ENCODE results near the gene SLC2A3. TPM values are rescaled to one million over a fixed set of nuclear protein-coding genes. Genes with fewer than 3 reads are reported as not detected.

The SLC2A3 gene
- total and polyA plus RNA-seq, 9 of the 15 experiments (the other 6 are each of a cell fraction or from before 2014, with no cell fraction given), result 67.3 to 491 (median 104) TPM

GRCh38 chr12:7933255-7933726, 2.7 kb downstream of the SLC2A3 start (continued):
- TF ChIP-seq REST (IDR thresholded peaks at IDR 0.05; ENCODE audit: borderline replicate concordance), result peak; percentile 68
- no peak for TF ChIP-seq REST (CRISPR knock-in tag; IDR thresholded peaks at IDR 0.05; ENCODE audit: low read depth)
- TF ChIP-seq RBFOX2 (IDR thresholded peaks at IDR 0.05; ENCODE audit: low read depth, low read length), result peak; percentile 50
- TF ChIP-seq ZNF644 (tag; IDR thresholded peaks at IDR 0.05; ENCODE audit: low read depth), result no peak
- TF ChIP-seq RCOR1 (IDR thresholded peaks at IDR 0.05; ENCODE audit: borderline replicate concordance in 1 of 2, low read depth in 2 of 2, low read length in 2 of 2), result peak in 1 of 2 experiments; percentile 79; a peak in 1 of 4 replicates
- peak; percentile 48 to 78 for TF ChIP-seq RAD21 (CRISPR knock-in tag; conservative IDR thresholded peaks at IDR 0.05 in 1 of 2, IDR thresholded peaks at IDR 0.05 in 1 of 2)
- TF ChIP-seq LCOR (CRISPR knock-in tag; IDR thresholded peaks at IDR 0.05), result 0 out of 2 replicates have a peak, but pooled peaks have one; percentile 11
- peak; percentile 71 for TF ChIP-seq ETV1 (tag; conservative IDR thresholded peaks at IDR 0.05; ENCODE audit: low read depth)
- peak in 1 of 3 experiments; percentile 44; a peak in 1 of 6 replicates for TF ChIP-seq ZBTB11 (CRISPR knock-in tag; IDR thresholded peaks at IDR 0.05)
- no peak for TF ChIP-seq HNRNPUL1 (IDR thresholded peaks at IDR 0.05; ENCODE audit: low read length)

All from K562 (cell line).